Measurements from ENCODE around the gene ZP4. TPM values are rescaled to one million over a fixed set of nuclear protein-coding genes. Genes with fewer than 3 reads are reported as not detected.

ZP4 gene
- total RNA-seq, 8 experiments from 2014 or later = 0.09 to 0.52 TPM; not detected in 6

DNA sequence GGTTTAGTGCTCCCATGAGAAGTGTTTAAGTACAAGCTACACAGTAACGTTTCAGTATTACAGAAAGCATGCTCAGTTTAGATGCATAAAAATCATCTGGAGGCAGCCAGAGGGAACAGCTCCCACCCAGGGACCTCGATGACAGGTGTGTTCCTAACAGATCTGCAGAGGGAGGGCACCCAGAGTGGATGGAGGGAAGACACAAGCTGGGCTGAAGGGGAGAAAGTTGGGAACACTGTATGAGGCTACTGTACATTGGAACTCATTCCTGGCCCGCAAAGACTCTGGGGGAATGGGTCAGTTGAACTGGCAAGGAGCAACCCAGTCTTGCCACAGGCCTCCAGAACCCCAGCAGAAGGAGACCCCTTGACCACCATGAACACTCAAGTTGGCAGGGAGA, 52.4 kb downstream of the ZP4 start:
- peaks cover 12 to 21% of the 10 kb centered on the region in 2 donors for H3K4me1 ChIP-seq (replicated peaks in 1 of 2)
- no peak for ATAC-seq (replicated peaks in 6 of 8)
- in situ Hi-C loops (cut with MboI; ENCODE audit: low pct_unique_long_range_greater_than_20kb in 2 of 9, low sequenced_read_pairs in 9 of 9, unreplicated experiment in 9 of 9) = no loop called here
- H3K27ac ChIP-seq = no peak overlapping the region
- 0 to 100% (median 29%) methylated on average over 1 to 3 of the region's 3 CpGs; no CpG with 5 or more reads in 2 of the 10 experiments for whole genome bisulfite sequencing, 10 experiments
- H3K4me3 ChIP-seq = no peak overlapping the region

DNA sequence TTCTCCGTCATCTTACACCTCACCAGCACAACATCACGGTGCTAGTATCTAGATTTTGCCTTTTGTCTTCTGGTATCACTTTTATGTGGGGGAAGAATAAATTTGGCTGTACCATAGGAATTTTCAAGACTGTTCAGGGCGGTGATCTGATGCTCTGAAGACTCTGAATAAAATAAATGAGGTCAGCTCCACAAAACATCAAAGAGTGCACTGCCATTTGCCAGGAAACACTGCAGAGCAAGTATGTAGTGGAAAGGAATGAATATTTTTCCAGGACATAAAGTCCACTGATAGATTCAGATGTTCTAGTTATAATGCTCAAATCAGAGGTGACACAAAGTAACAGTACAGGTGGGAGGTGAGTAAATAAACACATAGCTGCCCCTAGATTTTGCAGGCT, 56.3 kb downstream of the ZP4 start:
- WGBS, 10 experiments = 0 to 89% (median 69%) methylated on average over 1 to 3 of the region's 3 CpGs; no CpG with 5 or more reads in 1 of the 10 experiments
- in situ Hi-C loops (cut with MboI; ENCODE audit: low pct_unique_long_range_greater_than_20kb in 2 of 9, low sequenced_read_pairs in 9 of 9, unreplicated experiment in 9 of 9) = no loop called here
- Histone ChIP-seq H3K27ac (peak overlapping the region in 1 of 2 donors; percentile 71), H3K4me3 (no peak overlapping the region), H3K4me1 (replicated peaks in 1 of 2) (peaks cover 21 to 32% of the 10 kb centered on the region in 2 donors)
- ATAC-seq (replicated peaks in 6 of 8) = peak in 2 of 8 experiments; percentile 12 to 38

DNA sequence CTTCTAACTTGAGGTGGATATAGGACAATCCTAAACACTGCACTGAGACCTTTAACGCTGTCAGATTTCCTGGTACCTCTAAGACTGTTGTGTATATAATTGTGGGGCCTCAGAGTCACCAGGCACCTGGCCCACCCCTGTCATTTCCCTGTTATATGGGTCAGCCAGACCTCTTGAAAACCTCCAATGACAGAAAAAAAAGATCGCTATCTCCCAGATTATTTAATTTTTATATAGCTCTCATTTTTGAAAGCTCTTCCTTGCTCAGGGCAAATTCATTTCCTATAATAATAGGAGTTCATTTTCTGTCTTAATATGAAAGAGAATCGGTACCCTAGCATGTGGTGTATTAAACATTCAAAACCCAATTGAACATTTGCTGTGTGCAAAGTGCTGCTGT, 56.7 kb downstream of the ZP4 start:
- Histone ChIP-seq H3K27ac (peak overlapping the region in 1 of 2 donors; percentile 71), H3K4me3 (no peak overlapping the region), H3K4me1 (replicated peaks in 1 of 2) (peaks cover 21 to 32% of the 10 kb centered on the region in 2 donors)
- WGBS, 10 experiments = 8 to 100% (median 74%) methylated on average over 1 to 3 of the region's 3 CpGs; no CpG with 5 or more reads in 1 of the 10 experiments
- peak in 3 of 8 experiments; percentile 13 to 45 (median 42) for ATAC-seq (replicated peaks in 6 of 8)
- in situ Hi-C loops (cut with MboI; ENCODE audit: low pct_unique_long_range_greater_than_20kb in 2 of 9, low sequenced_read_pairs in 9 of 9, unreplicated experiment in 9 of 9) = no loop called here

DNA sequence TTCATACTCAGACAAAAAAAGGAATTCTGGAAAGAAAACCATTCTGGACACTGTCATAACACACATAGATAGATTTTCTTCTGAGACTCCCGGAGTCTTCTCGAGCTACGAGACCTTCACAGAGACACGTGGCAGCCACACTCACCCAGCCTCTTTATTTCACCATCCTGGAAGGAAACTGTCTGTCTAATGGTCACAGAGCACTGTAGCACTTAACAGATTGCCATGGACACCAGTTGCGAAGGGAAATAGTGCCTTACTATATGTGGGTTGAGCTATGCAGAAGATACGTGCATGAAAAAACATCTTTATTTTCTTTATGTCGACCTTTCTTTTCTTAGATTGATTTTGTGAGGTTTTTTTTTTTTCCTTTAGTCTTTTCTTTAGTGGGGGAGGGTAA, 57.9 kb downstream of the ZP4 start:
- peak in 5 of 8 experiments; percentile 78 to 95 (median 86) for ATAC-seq (replicated peaks in 6 of 8)
- WGBS, 10 experiments = 0 to 39% (median 22%) methylated on average over 1 to 7 of the region's 7 CpGs
- H3K4me1 ChIP-seq (replicated peaks in 1 of 2) = peaks cover 21 to 32% of the 10 kb centered on the region in 2 donors

More for the DNA sequence above, 57.9 kb downstream of the ZP4 start:
- in situ Hi-C loops (cut with MboI; ENCODE audit: low pct_unique_long_range_greater_than_20kb in 2 of 9, low sequenced_read_pairs in 9 of 9, unreplicated experiment in 9 of 9) = no loop called here
- H3K27ac ChIP-seq = peak overlapping the region; percentile 47 to 71
- no peak overlapping the region for H3K4me3 ChIP-seq

Data from motor neuron (in vitro differentiated cells).